Neural cell (in vitro differentiated cells): ENCODE results near the gene SNTG2. TPM values are rescaled to one million over a fixed set of nuclear protein-coding genes. Genes with fewer than 3 reads are reported as not detected.

Experiments
- H2AFZ ChIP-seq: fragments of 200-600, 300-800 bp; sonication (generic), shearing (Covaris generic); 2 replicates; pipeline ENCODE4 v1.6.0; 2014; ENCODE audit warnings: low read depth, mild to moderate bottlenecking, antibody characterized with exemption, low read length, moderate library complexity
- H3F3A ChIP-seq: fragments of 200-600 bp; shearing (Covaris generic); 2 replicates; pipeline ENCODE4 v1.6.1; 2016; ENCODE audit warnings: mild to moderate bottlenecking, moderate library complexity, mixed read lengths, antibody characterized with exemption, low read length; ENCODE audit not compliant: insufficient read depth, poor library complexity, severe bottlenecking
- H3K27ac ChIP-seq: fragments of 200-600, 300-800 bp; sonication (generic), shearing (Covaris generic); 2 replicates; pipeline ENCODE4 v1.5.1; 2014; ENCODE audit warnings: mild to moderate bottlenecking, low read length, moderate library complexity
- H3K27me3 ChIP-seq: fragments of 300-800, 200-600 bp; sonication (generic), shearing (Covaris generic); 2 replicates; pipeline ENCODE4 v1.6.0; 2014; ENCODE audit warnings: mild to moderate bottlenecking, low read depth, low read length, moderate library complexity; ENCODE audit not compliant: insufficient read depth
- H3K36me3 ChIP-seq: fragments of 300-800, 200-600 bp; sonication (generic), shearing (Covaris generic); 2 replicates; pipeline ENCODE4 v1.5.1; 2014; ENCODE audit warnings: mild to moderate bottlenecking, antibody characterized with exemption, low read length, moderate library complexity; ENCODE audit not compliant: insufficient read depth
- H3K4me2 ChIP-seq: fragments of 300-800, 200-600 bp; sonication (generic), shearing (Covaris generic); 2 replicates; pipeline ENCODE4 v1.6.0; 2014; ENCODE audit warnings: mild to moderate bottlenecking, low read length
- H3K4me3 ChIP-seq: fragments of 300-800, 200-600 bp; sonication (generic), shearing (Covaris generic); 2 replicates; pipeline ENCODE4 v1.5.1; 2014; ENCODE audit warnings: mild to moderate bottlenecking, low read length, moderate library complexity
- H3K79me2 ChIP-seq: fragments of 200-600 bp; shearing (Covaris generic); replicated peaks from 2 replicates; pipeline ENCODE4 v1.6.0; 2014; ENCODE audit warnings: mild to moderate bottlenecking, low read length, moderate library complexity; ENCODE audit not compliant: insufficient read depth
- H3K9ac ChIP-seq: fragments of 300-800, 200-600 bp; sonication (generic), shearing (Covaris generic); 2 replicates; pipeline ENCODE4 v1.6.1; 2016; ENCODE audit warnings: mild to moderate bottlenecking, low read length, mixed read lengths
- H3K9me2 ChIP-seq: fragments of 200-600 bp; shearing (Covaris generic); 2 replicates; pipeline ENCODE4 v1.6.1; 2016; ENCODE audit warnings: mild to moderate bottlenecking, low read length, mixed read lengths; ENCODE audit not compliant: insufficient read depth
- H3K9me3 ChIP-seq: fragments of 200-600, 300-800 bp; sonication (generic), shearing (Covaris generic); 2 replicates; pipeline ENCODE4 v1.6.1; 2016; ENCODE audit warnings: mild to moderate bottlenecking, mixed run types, low read length, moderate library complexity, mixed read lengths
- H4K20me1 ChIP-seq: fragments of 200-600 bp; shearing (Covaris generic); 2 replicates; pipeline ENCODE4 v1.6.1; 2016; ENCODE audit warnings: mild to moderate bottlenecking, mixed run types; ENCODE audit not compliant: insufficient read depth
- EP300 ChIP-seq: fragments of 450-650 bp; conservative IDR thresholded peaks from 2 replicates; pipeline ENCODE4 v1.6.1; 2014; ENCODE audit warnings: antibody characterized with exemption, mild to moderate bottlenecking, moderate library complexity; ENCODE audit not compliant: poor library complexity, severe bottlenecking
- EZH2 ChIP-seq: fragments of 200-600, 300-800 bp; shearing (Covaris generic), sonication (generic); IDR thresholded peaks from 2 replicates; pipeline ENCODE4 v1.6.1; 2014; ENCODE audit warnings: antibody characterized with exemption, low read length, borderline replicate concordance, mild to moderate bottlenecking; ENCODE audit not compliant: insufficient read depth, poor library complexity, severe bottlenecking
- MXI1 ChIP-seq: fragments of 450-650 bp; conservative IDR thresholded peaks from 2 replicates; pipeline ENCODE4 v1.6.1; 2014; ENCODE audit warnings: antibody characterized with exemption, mild to moderate bottlenecking; ENCODE audit not compliant: poor library complexity, severe bottlenecking
- POLR2AphosphoS5 ChIP-seq: IDR thresholded peaks from 2 replicates; pipeline ENCODE4 v1.6.1; 2012
- RAD21 ChIP-seq: fragments of 450-650 bp; conservative IDR thresholded peaks from 2 replicates; pipeline ENCODE4 v1.6.1; 2014; ENCODE audit warnings: antibody characterized with exemption, mild to moderate bottlenecking, moderate library complexity
- SMC3 ChIP-seq: fragments of 450-650 bp; conservative IDR thresholded peaks from 2 replicates; pipeline ENCODE4 v1.6.1; 2014; ENCODE audit warnings: antibody characterized with exemption, mild to moderate bottlenecking, moderate library complexity; ENCODE audit not compliant: poor library complexity
- TAF1 ChIP-seq: IDR thresholded peaks from 2 replicates; pipeline ENCODE4 v1.6.1; 2012; ENCODE audit warnings: low read depth
- polyA plus RNA-seq: library from polyadenylated mRNA; depleted of rRNA; stranded (reverse); fragments of >200 nt; gene quantifications from 2 replicates; pipeline ENCODE4 v1.2.3, GENCODE V29; 2014
- TF ChIP-seq, protein P1 (sequence below): IDR thresholded peaks from 2 replicates; pipeline ENCODE4 v1.6.1; 2012; ENCODE audit warnings: borderline replicate concordance
- TF ChIP-seq, protein P2 (sequence below): fragments of 450-650 bp; IDR thresholded peaks from 2 replicates; pipeline ENCODE4 v1.5.1; 2014; ENCODE audit warnings: antibody characterized with exemption, mild to moderate bottlenecking, moderate library complexity; ENCODE audit not compliant: poor library complexity, severe bottlenecking

Gene SNTG2
- polyA plus RNA-seq, 1 donor from 2014 or later: not detected

DNA sequence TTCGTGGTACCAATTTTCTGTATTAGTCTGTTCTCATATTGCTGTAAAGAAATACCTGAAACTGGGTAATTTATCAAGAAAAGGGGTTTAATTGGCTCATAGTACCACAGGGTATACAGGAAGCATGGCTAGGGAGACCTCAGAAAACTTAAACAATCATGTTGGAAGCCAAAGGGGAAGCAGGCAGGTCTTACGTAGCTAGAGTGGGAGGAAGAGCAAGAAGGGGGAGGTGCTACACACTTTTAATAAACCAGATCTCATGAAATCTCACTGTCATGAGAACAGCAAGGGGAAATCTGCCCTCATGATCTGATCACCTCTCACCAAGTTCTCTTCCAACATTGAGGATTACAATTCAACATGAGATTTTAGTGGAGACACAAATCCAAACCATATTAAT lies 235.8 kb downstream of the SNTG2 start:
- H3K9me2 ChIP-seq: no peaks in the 10 kb centered on the region
- no peak overlapping the region for H3K4me2 ChIP-seq
- H3K27me3 ChIP-seq: no peaks in the 10 kb centered on the region
- TF ChIP-seq EZH2 (no peak), RAD21 (no peak), EP300 (no peak), SMC3 (no peak), TAF1 (no peak), MXI1 (no peak), POLR2AphosphoS5 (no peak)
- TF ChIP-seq, protein P1, sequence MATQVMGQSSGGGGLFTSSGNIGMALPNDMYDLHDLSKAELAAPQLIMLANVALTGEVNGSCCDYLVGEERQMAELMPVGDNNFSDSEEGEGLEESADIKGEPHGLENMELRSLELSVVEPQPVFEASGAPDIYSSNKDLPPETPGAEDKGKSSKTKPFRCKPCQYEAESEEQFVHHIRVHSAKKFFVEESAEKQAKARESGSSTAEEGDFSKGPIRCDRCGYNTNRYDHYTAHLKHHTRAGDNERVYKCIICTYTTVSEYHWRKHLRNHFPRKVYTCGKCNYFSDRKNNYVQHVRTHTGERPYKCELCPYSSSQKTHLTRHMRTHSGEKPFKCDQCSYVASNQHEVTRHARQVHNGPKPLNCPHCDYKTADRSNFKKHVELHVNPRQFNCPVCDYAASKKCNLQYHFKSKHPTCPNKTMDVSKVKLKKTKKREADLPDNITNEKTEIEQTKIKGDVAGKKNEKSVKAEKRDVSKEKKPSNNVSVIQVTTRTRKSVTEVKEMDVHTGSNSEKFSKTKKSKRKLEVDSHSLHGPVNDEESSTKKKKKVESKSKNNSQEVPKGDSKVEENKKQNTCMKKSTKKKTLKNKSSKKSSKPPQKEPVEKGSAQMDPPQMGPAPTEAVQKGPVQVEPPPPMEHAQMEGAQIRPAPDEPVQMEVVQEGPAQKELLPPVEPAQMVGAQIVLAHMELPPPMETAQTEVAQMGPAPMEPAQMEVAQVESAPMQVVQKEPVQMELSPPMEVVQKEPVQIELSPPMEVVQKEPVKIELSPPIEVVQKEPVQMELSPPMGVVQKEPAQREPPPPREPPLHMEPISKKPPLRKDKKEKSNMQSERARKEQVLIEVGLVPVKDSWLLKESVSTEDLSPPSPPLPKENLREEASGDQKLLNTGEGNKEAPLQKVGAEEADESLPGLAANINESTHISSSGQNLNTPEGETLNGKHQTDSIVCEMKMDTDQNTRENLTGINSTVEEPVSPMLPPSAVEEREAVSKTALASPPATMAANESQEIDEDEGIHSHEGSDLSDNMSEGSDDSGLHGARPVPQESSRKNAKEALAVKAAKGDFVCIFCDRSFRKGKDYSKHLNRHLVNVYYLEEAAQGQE: no peak
- TF ChIP-seq, protein P2, sequence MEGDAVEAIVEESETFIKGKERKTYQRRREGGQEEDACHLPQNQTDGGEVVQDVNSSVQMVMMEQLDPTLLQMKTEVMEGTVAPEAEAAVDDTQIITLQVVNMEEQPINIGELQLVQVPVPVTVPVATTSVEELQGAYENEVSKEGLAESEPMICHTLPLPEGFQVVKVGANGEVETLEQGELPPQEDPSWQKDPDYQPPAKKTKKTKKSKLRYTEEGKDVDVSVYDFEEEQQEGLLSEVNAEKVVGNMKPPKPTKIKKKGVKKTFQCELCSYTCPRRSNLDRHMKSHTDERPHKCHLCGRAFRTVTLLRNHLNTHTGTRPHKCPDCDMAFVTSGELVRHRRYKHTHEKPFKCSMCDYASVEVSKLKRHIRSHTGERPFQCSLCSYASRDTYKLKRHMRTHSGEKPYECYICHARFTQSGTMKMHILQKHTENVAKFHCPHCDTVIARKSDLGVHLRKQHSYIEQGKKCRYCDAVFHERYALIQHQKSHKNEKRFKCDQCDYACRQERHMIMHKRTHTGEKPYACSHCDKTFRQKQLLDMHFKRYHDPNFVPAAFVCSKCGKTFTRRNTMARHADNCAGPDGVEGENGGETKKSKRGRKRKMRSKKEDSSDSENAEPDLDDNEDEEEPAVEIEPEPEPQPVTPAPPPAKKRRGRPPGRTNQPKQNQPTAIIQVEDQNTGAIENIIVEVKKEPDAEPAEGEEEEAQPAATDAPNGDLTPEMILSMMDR: no peak
- no peaks in the 10 kb centered on the region for H4K20me1 ChIP-seq
- H3K36me3 ChIP-seq: no peaks in the 10 kb centered on the region
- H3K79me2 ChIP-seq: no peaks in the 10 kb centered on the region
- no peak overlapping the region for H3K27ac ChIP-seq
- H2AFZ ChIP-seq: no peak overlapping the region
- no peaks in the 10 kb centered on the region for H3K9me3 ChIP-seq
- no peaks in the 10 kb centered on the region for H3F3A ChIP-seq
- H3K9ac ChIP-seq: no peak overlapping the region
- H3K4me3 ChIP-seq: no peak overlapping the region

GRCh38 chr2:1187189-1187588 lies 236.5 kb downstream of the SNTG2 start:
- Histone ChIP-seq H3K9ac (no peak overlapping the region), H3K4me3 (no peak overlapping the region), H2AFZ (no peak overlapping the region), H3K9me2 (no peaks in the 10 kb centered on the region), H3K9me3 (no peaks in the 10 kb centered on the region), H3F3A (no peaks in the 10 kb centered on the region), H3K27me3 (no peaks in the 10 kb centered on the region), H4K20me1 (no peaks in the 10 kb centered on the region), H3K4me2 (no peak overlapping the region), H3K36me3 (no peaks in the 10 kb centered on the region), H3K27ac (no peak overlapping the region), H3K79me2 (no peaks in the 10 kb centered on the region)
- TF ChIP-seq TAF1 (no peak), EP300 (no peak), RAD21 (no peak), EZH2 (no peak)
